Keratinocyte (primary cell): ENCODE results near the gene FAM161B. TPM values are rescaled to one million over a fixed set of nuclear protein-coding genes. Genes with fewer than 3 reads are reported as not detected.

Source experiments
- DNase-seq: peaks from one replicate; pipeline ENCODE4 v3.0.0-alpha.2; 2011; ENCODE audit warnings: low read depth, missing footprints, low spot score
- FAIRE-seq: peaks from 2 replicates; lab custom pipeline; 2011; peaks lifted over from hg19 to GRCh38; lab: Jason Lieb, UNC
- H2AFZ ChIP-seq: 2 replicates; pipeline ENCODE4 v1.6.0; 2012; ENCODE audit warnings: low read length, control low read depth, inconsistent platforms; ENCODE audit not compliant: control insufficient read depth
- H3K27ac ChIP-seq: 2 replicates; pipeline ENCODE4 v1.5.1; 2011; ENCODE audit warnings: low read length; ENCODE audit not compliant: control insufficient read depth, insufficient read depth
- H3K27me3 ChIP-seq: 3 replicates; pipeline ENCODE4 v1.6.0; 2011; ENCODE audit warnings: low read length; ENCODE audit not compliant: control insufficient read depth, insufficient read depth; ENCODE audit errors: extremely low read depth
- H3K36me3 ChIP-seq, 2 experiments: 2 replicates in 1 of 2; 3 replicates in 1 of 2; pipeline ENCODE4 v1.5.1; 2011; ENCODE audit warnings: low read length in 2 of 2, mild to moderate bottlenecking in 1 of 2; ENCODE audit not compliant: control insufficient read depth in 2 of 2, insufficient read depth in 2 of 2; ENCODE audit errors: extremely low read depth in 1 of 2
- H3K4me1 ChIP-seq: 3 replicates; pipeline ENCODE4 v1.5.1; 2011; ENCODE audit warnings: low read length; ENCODE audit not compliant: control insufficient read depth, insufficient read depth; ENCODE audit errors: extremely low read depth
- H3K4me2 ChIP-seq: 3 replicates; pipeline ENCODE4 v1.6.0; 2011; ENCODE audit warnings: low read depth, low read length; ENCODE audit not compliant: control insufficient read depth, insufficient read depth; ENCODE audit errors: extremely low read depth
- H3K4me3 ChIP-seq, 3 experiments: fragments of 200-600 bp in 1 of 3; sonication (generic) in 1 of 3; 2 replicates in 2 of 3; 3 replicates in 1 of 3; pipeline ENCODE4 v1.5.1; 2011 to 2016; ENCODE audit warnings: low read length in 3 of 3, mild to moderate bottlenecking in 3 of 3, control low read depth in 2 of 3, inconsistent platforms in 1 of 3, low read depth in 1 of 3, mixed read lengths in 1 of 3, mixed run types in 1 of 3, moderate library complexity in 1 of 3; ENCODE audit not compliant: control insufficient read depth in 2 of 3, insufficient read depth in 2 of 3; ENCODE audit errors: extremely low read depth in 1 of 3
- H3K79me2 ChIP-seq: 2 replicates; pipeline ENCODE4 v1.6.0; 2012; ENCODE audit warnings: low read length; ENCODE audit not compliant: control insufficient read depth, insufficient read depth
- H3K9ac ChIP-seq: 3 replicates; pipeline ENCODE4 v1.6.0; 2011; ENCODE audit warnings: low read length; ENCODE audit not compliant: control insufficient read depth, insufficient read depth; ENCODE audit errors: extremely low read depth
- H3K9me1 ChIP-seq: 3 replicates; pipeline ENCODE4 v1.6.0; 2011; ENCODE audit warnings: low read length; ENCODE audit not compliant: control insufficient read depth, insufficient read depth; ENCODE audit errors: extremely low read depth
- H3K9me3 ChIP-seq: 2 replicates; pipeline ENCODE4 v1.5.1; 2012; ENCODE audit warnings: low read depth, low read length; ENCODE audit not compliant: control insufficient read depth
- H4K20me1 ChIP-seq: 3 replicates; pipeline ENCODE4 v1.6.0; 2011; ENCODE audit warnings: low read length; ENCODE audit not compliant: control insufficient read depth, insufficient read depth; ENCODE audit errors: extremely low read depth
- EZH2 ChIP-seq: IDR thresholded peaks from one replicate; pipeline ENCODE4 v1.6.1; 2012; ENCODE audit warnings: inconsistent platforms, mild to moderate bottlenecking, low read length, moderate library complexity
- dilution Hi-C: fragments of 300-500 bp; cut with MboI; formaldehyde crosslinking; loops from one replicate; pipeline ENCODE4 v1.7.0; 2020; ENCODE audit warnings: low sequenced_read_pairs; ENCODE audit not compliant: extremely low pct_ligation_motif_present
- polyA plus RNA-seq, 5 experiments: library from polyadenylated mRNA; depleted of rRNA in 3 of 5; stranded (reverse) in 3 of 5; stranded (forward) in 1 of 5; unstranded in 1 of 5; fragments of >200 nt; gene quantifications; 1 replicate in 1 of 5; 2 replicates in 3 of 5; 3 replicates in 1 of 5; pipeline versions ENCODE4 v1.2.1 to v1.2.3, GENCODE V29; 2011 to 2012; ENCODE audit warnings: missing spikeins in 2 of 5, low read depth in 1 of 5, low replicate concordance in 1 of 5
- TF ChIP-seq, protein P1 (sequence below), 3 experiments: IDR thresholded peaks in 1 of 3; conservative IDR thresholded peaks in 1 of 3; optimal IDR thresholded peaks in 1 of 3; 2 replicates in 2 of 3; 3 replicates in 1 of 3; pipeline versions ENCODE3 to v1.5.1; 2011; ENCODE audit warnings: low read length in 3 of 3, mild to moderate bottlenecking in 3 of 3, moderate library complexity in 2 of 3, control low read depth in 1 of 3, inconsistent platforms in 1 of 3; ENCODE audit not compliant: insufficient read depth in 2 of 3; ENCODE audit errors: extremely low read depth in 1 of 3

The FAM161B gene
- polyA plus RNA-seq, 1 donor (not counting 4 experiments of a cell fraction or from before 2014, with no cell fraction given) = 1.5 TPM

DNA sequence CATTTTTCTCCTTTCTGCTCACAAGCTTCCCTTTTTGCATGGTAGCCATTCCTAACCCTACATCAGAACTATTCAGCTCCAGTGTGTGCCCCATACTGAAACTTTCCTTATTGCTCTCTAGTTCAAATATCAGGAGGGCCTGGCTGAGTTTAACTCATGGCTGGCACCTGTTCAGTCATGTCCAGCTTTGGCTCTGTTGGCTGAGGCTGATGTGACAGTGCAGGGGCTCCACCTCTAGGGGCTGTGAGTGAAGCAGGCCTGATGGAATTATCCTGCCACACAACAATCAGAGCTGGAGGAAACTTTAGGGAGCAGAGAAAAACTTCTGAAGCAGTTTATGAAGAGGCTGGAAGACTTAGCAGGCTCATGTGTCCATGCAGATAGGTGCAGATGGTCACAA, 8.7 kb upstream of the FAM161B start:
- no peak overlapping the region for H2AFZ ChIP-seq
- H4K20me1 ChIP-seq = no peaks in the 10 kb centered on the region
- FAIRE-seq (no peak), DNase-seq (no peak)
- H3K9ac ChIP-seq = no peak overlapping the region
- H3K4me1 ChIP-seq = no peaks in the 10 kb centered on the region
- TF ChIP-seq, protein P1, sequence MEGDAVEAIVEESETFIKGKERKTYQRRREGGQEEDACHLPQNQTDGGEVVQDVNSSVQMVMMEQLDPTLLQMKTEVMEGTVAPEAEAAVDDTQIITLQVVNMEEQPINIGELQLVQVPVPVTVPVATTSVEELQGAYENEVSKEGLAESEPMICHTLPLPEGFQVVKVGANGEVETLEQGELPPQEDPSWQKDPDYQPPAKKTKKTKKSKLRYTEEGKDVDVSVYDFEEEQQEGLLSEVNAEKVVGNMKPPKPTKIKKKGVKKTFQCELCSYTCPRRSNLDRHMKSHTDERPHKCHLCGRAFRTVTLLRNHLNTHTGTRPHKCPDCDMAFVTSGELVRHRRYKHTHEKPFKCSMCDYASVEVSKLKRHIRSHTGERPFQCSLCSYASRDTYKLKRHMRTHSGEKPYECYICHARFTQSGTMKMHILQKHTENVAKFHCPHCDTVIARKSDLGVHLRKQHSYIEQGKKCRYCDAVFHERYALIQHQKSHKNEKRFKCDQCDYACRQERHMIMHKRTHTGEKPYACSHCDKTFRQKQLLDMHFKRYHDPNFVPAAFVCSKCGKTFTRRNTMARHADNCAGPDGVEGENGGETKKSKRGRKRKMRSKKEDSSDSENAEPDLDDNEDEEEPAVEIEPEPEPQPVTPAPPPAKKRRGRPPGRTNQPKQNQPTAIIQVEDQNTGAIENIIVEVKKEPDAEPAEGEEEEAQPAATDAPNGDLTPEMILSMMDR (optimal IDR thresholded peaks at IDR 0.05 in 1 of 3, IDR thresholded peaks at IDR 0.05 in 1 of 3, conservative IDR thresholded peaks at IDR 0.05 in 1 of 3; ENCODE audit: extremely low read depth in 1 of 3, insufficient read depth in 2 of 3, low read length in 3 of 3) = no peak
- TF ChIP-seq EZH2 = no peak
- dilution Hi-C loops = no loop called here
- H3K79me2 ChIP-seq = no peaks in the 10 kb centered on the region
- H3K9me1 ChIP-seq = no peaks in the 10 kb centered on the region
- H3K4me3 ChIP-seq = no peak overlapping the region
- H3K36me3 ChIP-seq = peaks cover 17 to 20% of the 10 kb centered on the region in 2 experiments
- no peaks in the 10 kb centered on the region for H3K9me3 ChIP-seq
- no peaks in the 10 kb centered on the region for H3K27me3 ChIP-seq
- no peak overlapping the region for H3K27ac ChIP-seq
- no peak overlapping the region for H3K4me2 ChIP-seq

DNA sequence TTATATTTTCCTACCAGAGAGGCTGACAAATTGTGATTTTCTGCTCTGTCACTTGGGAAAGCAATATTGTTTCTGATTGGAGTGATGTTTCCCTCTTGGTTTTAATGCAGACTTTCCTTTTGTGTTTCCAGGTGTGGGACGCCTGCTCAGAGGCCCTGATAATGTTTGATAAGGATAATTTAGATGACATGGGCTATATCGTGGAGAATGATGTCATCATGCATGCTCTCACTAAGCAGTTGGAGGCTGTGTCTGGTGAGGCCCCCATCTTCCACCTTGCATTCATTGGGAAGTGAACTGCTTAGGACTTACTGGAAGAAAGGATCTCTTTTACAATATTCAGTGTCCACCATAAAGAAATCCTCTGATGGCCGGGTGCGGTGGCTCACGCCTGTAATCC, 5.8 kb upstream of the FAM161B start:
- no peaks in the 10 kb centered on the region for H3K27me3 ChIP-seq
- H4K20me1 ChIP-seq = no peaks in the 10 kb centered on the region
- no peak for TF ChIP-seq EZH2
- TF ChIP-seq, protein P1 (optimal IDR thresholded peaks at IDR 0.05 in 1 of 3, IDR thresholded peaks at IDR 0.05 in 1 of 3, conservative IDR thresholded peaks at IDR 0.05 in 1 of 3; ENCODE audit: extremely low read depth in 1 of 3, insufficient read depth in 2 of 3, low read length in 3 of 3) = no peak
- H3K79me2 ChIP-seq = peaks cover 4% of the 10 kb centered on the region
- no peak overlapping the region for H3K4me2 ChIP-seq
- dilution Hi-C loops = no loop called here
- H3K9ac ChIP-seq = no peak overlapping the region
- no peak overlapping the region for H3K4me3 ChIP-seq
- FAIRE-seq = no peak
- peaks cover 3% of the 10 kb centered on the region for H3K4me1 ChIP-seq
- H2AFZ ChIP-seq = no peak overlapping the region
- DNase-seq = no peak
- no peaks in the 10 kb centered on the region for H3K9me1 ChIP-seq
- no peaks in the 10 kb centered on the region for H3K9me3 ChIP-seq
- H3K36me3 ChIP-seq = peaks cover 7 to 18% of the 10 kb centered on the region in 2 experiments
- H3K27ac ChIP-seq = no peak overlapping the region
